ENCODE measurements around the gene CCM2L.

DNA sequence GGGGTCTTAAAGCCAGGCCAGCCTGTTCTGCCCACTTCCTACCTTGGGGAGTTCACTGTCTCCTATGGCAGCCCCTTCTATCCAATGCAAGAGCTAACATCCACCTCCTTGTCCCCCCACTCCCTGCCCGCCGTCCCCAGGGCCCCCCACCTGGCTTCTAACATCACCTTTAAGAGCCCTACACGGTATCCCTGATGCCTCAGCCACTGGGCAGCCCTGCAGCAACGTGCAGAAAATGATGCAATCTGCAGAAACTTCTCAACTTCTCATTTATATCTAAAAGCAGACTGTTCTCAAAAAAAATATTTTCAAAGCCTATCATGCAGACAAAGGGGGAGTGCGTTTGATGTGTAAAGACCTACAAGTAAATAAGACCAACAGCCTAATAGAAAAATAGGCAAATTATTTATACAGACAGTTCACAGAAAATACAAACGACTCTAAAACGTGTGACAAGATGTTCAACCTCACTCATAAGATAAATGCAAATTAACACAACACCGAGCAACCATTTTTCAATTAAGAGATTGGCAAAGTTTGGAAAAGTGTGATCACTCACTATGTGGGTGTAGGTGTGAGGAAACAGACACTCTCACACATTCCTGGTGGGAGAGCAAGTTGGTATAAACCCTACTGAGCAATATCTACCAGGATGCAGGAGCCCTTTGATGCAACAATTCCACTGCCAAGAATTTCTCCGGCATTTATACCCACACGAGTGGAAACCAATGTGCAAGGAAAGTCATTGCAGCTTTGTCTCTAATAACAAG is 26.7 kb downstream of the CCM2L start:
- TF ChIP-seq, protein P1, sequence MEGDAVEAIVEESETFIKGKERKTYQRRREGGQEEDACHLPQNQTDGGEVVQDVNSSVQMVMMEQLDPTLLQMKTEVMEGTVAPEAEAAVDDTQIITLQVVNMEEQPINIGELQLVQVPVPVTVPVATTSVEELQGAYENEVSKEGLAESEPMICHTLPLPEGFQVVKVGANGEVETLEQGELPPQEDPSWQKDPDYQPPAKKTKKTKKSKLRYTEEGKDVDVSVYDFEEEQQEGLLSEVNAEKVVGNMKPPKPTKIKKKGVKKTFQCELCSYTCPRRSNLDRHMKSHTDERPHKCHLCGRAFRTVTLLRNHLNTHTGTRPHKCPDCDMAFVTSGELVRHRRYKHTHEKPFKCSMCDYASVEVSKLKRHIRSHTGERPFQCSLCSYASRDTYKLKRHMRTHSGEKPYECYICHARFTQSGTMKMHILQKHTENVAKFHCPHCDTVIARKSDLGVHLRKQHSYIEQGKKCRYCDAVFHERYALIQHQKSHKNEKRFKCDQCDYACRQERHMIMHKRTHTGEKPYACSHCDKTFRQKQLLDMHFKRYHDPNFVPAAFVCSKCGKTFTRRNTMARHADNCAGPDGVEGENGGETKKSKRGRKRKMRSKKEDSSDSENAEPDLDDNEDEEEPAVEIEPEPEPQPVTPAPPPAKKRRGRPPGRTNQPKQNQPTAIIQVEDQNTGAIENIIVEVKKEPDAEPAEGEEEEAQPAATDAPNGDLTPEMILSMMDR (IDR thresholded peaks at IDR 0.05; ENCODE audit: insufficient read depth, low read length, poor library complexity, severe bottlenecking): no peak
- no peak for TF ChIP-seq EZH2phosphoT487 (conservative IDR thresholded peaks at IDR 0.05; ENCODE audit: low read length)
